HEK293T (cell line): ENCODE results near the gene NCCRP1.

ENCODE experiments used
- BHLHE40 ChIP-seq: fragments of 450-650 bp; IDR thresholded peaks from 2 replicates; pipeline ENCODE4 v1.6.1; 2016; ENCODE audit warnings: mild to moderate bottlenecking, moderate library complexity, borderline replicate concordance
- CTBP1 ChIP-seq: fragments of 450-650 bp; IDR thresholded peaks from 2 replicates; pipeline ENCODE4 v1.6.1; 2016; ENCODE audit warnings: borderline replicate concordance
- ELF4 ChIP-seq: fragments of 450-650 bp; IDR thresholded peaks from 2 replicates; pipeline ENCODE4 v1.6.1; 2017; ENCODE audit warnings: antibody characterized with exemption
- FOXA1 ChIP-seq: fragments of 450-650 bp; IDR thresholded peaks from 2 replicates; pipeline ENCODE4 v1.6.1; 2016; ENCODE audit warnings: mild to moderate bottlenecking
- FOXK2 ChIP-seq: fragments of 450-650 bp; IDR thresholded peaks from 2 replicates; pipeline ENCODE4 v1.6.1; 2016; ENCODE audit warnings: mild to moderate bottlenecking
- FOXM1 ChIP-seq: fragments of 450-650 bp; IDR thresholded peaks from 2 replicates; pipeline ENCODE4 v1.6.1; 2017; ENCODE audit warnings: mild to moderate bottlenecking, borderline replicate concordance
- L3MBTL2 ChIP-seq: fragments of 450-650 bp; conservative IDR thresholded peaks from 2 replicates; pipeline ENCODE4 v1.6.1; 2016; ENCODE audit warnings: mild to moderate bottlenecking
- LEF1 ChIP-seq: fragments of 450-650 bp; IDR thresholded peaks from 2 replicates; pipeline ENCODE4 v1.6.1; 2017; ENCODE audit warnings: mild to moderate bottlenecking, borderline replicate concordance
- NFRKB ChIP-seq: fragments of 450-650 bp; IDR thresholded peaks from 2 replicates; pipeline ENCODE4 v1.6.1; 2016; ENCODE audit warnings: mild to moderate bottlenecking, moderate library complexity
- PKNOX1 ChIP-seq: fragments of 450-650 bp; IDR thresholded peaks from 2 replicates; pipeline ENCODE4 v1.6.1; 2016
- SP1 ChIP-seq: fragments of 450-650 bp; IDR thresholded peaks from 2 replicates; pipeline ENCODE4 v1.6.1; 2017
- SUZ12 ChIP-seq: fragments of 450-650 bp; IDR thresholded peaks from 2 replicates; pipeline ENCODE4 v1.6.1; 2016; ENCODE audit warnings: mild to moderate bottlenecking
- TARDBP ChIP-seq: fragments of 450-650 bp; IDR thresholded peaks from 2 replicates; pipeline ENCODE4 v1.6.1; 2016
- ZNF384 ChIP-seq: fragments of 450-650 bp; IDR thresholded peaks from 2 replicates; pipeline ENCODE4 v1.6.1; 2016

DNA sequence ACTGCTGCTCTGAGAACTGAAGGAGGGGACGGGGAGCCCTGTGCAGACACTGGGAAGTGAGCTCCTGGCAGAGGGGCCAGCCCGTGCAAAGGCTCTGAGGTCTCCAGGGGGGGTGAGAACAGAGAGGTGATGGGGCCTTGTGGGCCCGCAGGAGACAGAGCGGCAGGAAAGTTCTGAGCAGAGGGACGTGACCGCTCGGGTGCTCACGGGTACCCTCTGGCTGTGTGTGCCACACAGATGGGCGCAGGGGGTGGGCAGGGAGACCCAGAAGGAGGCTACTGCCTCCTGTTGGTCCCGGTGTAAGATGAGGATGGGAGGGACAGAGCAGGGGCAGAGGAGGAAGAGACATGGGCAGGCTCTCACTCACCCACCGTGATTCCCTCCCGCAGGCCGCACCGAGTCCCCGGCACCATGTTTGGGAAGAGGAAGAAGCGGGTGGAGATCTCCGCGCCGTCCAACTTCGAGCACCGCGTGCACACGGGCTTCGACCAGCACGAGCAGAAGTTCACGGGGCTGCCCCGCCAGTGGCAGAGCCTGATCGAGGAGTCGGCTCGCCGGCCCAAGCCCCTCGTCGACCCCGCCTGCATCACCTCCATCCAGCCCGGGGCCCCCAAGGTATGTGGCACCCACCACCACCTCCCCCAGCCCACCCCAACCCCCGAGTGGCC, 27.5 kb upstream of the NCCRP1 start:
- TF ChIP-seq TARDBP, result no peak
- no peak for TF ChIP-seq FOXK2
- TF ChIP-seq CTBP1, result no peak
- TF ChIP-seq L3MBTL2, result no peak
- no peak for TF ChIP-seq SP1
- TF ChIP-seq SUZ12, result no peak
- no peak for TF ChIP-seq ELF4
- no peak for TF ChIP-seq BHLHE40
- no peak for TF ChIP-seq FOXM1
- no peak for TF ChIP-seq LEF1
- TF ChIP-seq ZNF384, result no peak
- no peak for TF ChIP-seq PKNOX1
- TF ChIP-seq NFRKB, result no peak
- TF ChIP-seq FOXA1, result no peak
